Kidney (tissue), 22 donors: ENCODE data around the gene GLUD1. TPM values are rescaled to one million over a fixed set of nuclear protein-coding genes. Genes with fewer than 3 reads are reported as not detected.
"Not testable (repeated sequence)": the region's sequence is repeated elsewhere in the genome, so short reads cannot be mapped to it uniquely, and the experiment has no call there.

Experiments used
- DNase-seq, 5 donors: peaks; one replicate each; pipeline ENCODE4 v3.0.0-alpha.2; 2013 to 2020
- FAIRE-seq: peaks from 2 replicates; lab custom pipeline; 2012; peaks lifted over from hg19 to GRCh38; lab: Jason Lieb, UNC
- H3K27ac ChIP-seq, 2 donors: one replicate each; pipeline ENCODE4 v1.7.0; 2013; ENCODE audit warnings: low read depth in 2 of 2, low read length in 2 of 2, inconsistent platforms in 1 of 2
- H3K27me3 ChIP-seq: one replicate; pipeline ENCODE4 v1.7.1; 2013; ENCODE audit warnings: low read length, inconsistent platforms; ENCODE audit not compliant: control insufficient read depth, insufficient read depth
- H3K36me3 ChIP-seq, 3 donors: one replicate each; pipeline versions ENCODE4 v1.7.0 to v1.7.1; 2013; ENCODE audit warnings: low read length in 3 of 3, control low read depth in 1 of 3, inconsistent platforms in 1 of 3; ENCODE audit not compliant: insufficient read depth in 3 of 3, control insufficient read depth in 2 of 3
- H3K4me1 ChIP-seq, 3 donors: one replicate each; pipeline versions ENCODE4 v1.7.0 to v1.7.1; 2013; ENCODE audit warnings: low read length in 3 of 3, inconsistent platforms in 1 of 3, low read depth in 1 of 3; ENCODE audit not compliant: control insufficient read depth in 2 of 3, insufficient read depth in 2 of 3
- H3K4me3 ChIP-seq, 3 donors: one replicate each; pipeline versions ENCODE4 v1.7.0 to v1.8.1; 2013; ENCODE audit warnings: low read length in 3 of 3, control low read depth in 1 of 3, inconsistent platforms in 1 of 3
- H3K9ac ChIP-seq, 3 donors: one replicate each; pipeline versions ENCODE4 v1.7.0 to v1.7.1; 2013; ENCODE audit warnings: low read length in 3 of 3, control low read depth in 1 of 3, inconsistent platforms in 1 of 3
- H3K9me3 ChIP-seq, 3 donors: one replicate each; pipeline versions ENCODE4 v1.7.0 to v1.7.1; 2013; ENCODE audit warnings: low read length in 3 of 3, control low read depth in 1 of 3, inconsistent platforms in 1 of 3; ENCODE audit not compliant: control insufficient read depth in 2 of 3, insufficient read depth in 1 of 3
- intact Hi-C: fragments of 100-400 bp; cut with DNase I; formaldehyde crosslinking; loops from one replicate; pipeline ENCODE4 v1.11.1; 2022
- long read RNA-seq, 10 donors: library from polyadenylated mRNA in 1 of 10; unstranded in 1 of 10; transcript quantifications; one replicate each; pipeline ENCODE4 v2.0.0 and lab custom pipeline, GENCODE V29; 2021 to 2026
- polyA plus RNA-seq: library from polyadenylated mRNA; stranded (reverse); fragments of 350-450 nt; fragmentation: Illumina TruSeq; extraction: RNeasy Lipid Tissue Mini Kit (QIAGEN cat#74804); gene quantifications from one replicate; pipeline ENCODE4 v1.2.3, GENCODE V29; 2014; ENCODE audit warnings: low read depth, low replicate concordance; ENCODE audit not compliant: insufficient read depth
- total RNA-seq: library from RNA; stranded (reverse); fragmentation: NEBNext Ultra II Directional; extraction: Animal tissue kit (Norgen Biotek cat#: 25700); gene quantifications from one replicate; pipeline ENCODE4 v1.2.1, GENCODE V29; 2021
- TF ChIP-seq, protein P1 (sequence below): IDR thresholded peaks from 3 replicates; pipeline ENCODE4 v1.5.1; 2012; ENCODE audit warnings: mild to moderate bottlenecking, moderate library complexity, borderline replicate concordance; ENCODE audit not compliant: insufficient read depth; ENCODE audit errors: extremely low read depth
- donor health status: control.
- donor health status: control.
- donor health status: control.
- donor health status: control.
- donor health status: control.
- donor health status: DM: yes; HTN: yes; CAD: no.
- donor health status: Normal renal cell carcinoma (clear cell type).

Gene GLUD1
- total RNA-seq (162 TPM), polyA plus RNA-seq (346 TPM)
- long read RNA-seq, donor 1, transcript GLUD1-201 (13 exons, 3,039 nt), result major isoform, 24 of 37 reads
- long read RNA-seq, donor 1, partial matches to known transcripts, result 13 of 37 reads
- long read RNA-seq, donor 1, other reads (novel, unspliced or antisense), result 0 of 37 reads
- long read RNA-seq, donor 2, transcript GLUD1-201 (13 exons, 3,039 nt), result major isoform, 28 of 56 reads
- long read RNA-seq, donor 2, partial matches to known transcripts, result 28 of 56 reads
- long read RNA-seq, donor 2, other reads (novel, unspliced or antisense), result 0 of 56 reads
- long read RNA-seq, donor 3, transcript GLUD1-201 (13 exons, 3,039 nt), result major isoform, 24 of 48 reads
- long read RNA-seq, donor 3, partial matches to known transcripts, result 24 of 48 reads
- long read RNA-seq, donor 3, other reads (novel, unspliced or antisense), result 0 of 48 reads
- long read RNA-seq, donor 4, transcript GLUD1-201 (13 exons, 3,039 nt), result major isoform, 27 of 65 reads
- long read RNA-seq, donor 4, partial matches to known transcripts, result 38 of 65 reads
- long read RNA-seq, donor 4, other reads (novel, unspliced or antisense), result 0 of 65 reads
- long read RNA-seq, donor 5, partial matches to known transcripts, result 0 of 1 reads
- long read RNA-seq, donor 5, other reads (novel, unspliced or antisense), result 0 of 1 reads
- long read RNA-seq, donor 6, transcript GLUD1-201 (13 exons, 3,039 nt), result major isoform, 10 of 27 reads
- long read RNA-seq, donor 6, partial matches to known transcripts, result 16 of 27 reads
- long read RNA-seq, donor 6, other reads (novel, unspliced or antisense), result 0 of 27 reads
- long read RNA-seq, donor 7, transcript GLUD1-201 (13 exons, 3,039 nt), result major isoform, 184 of 210 reads
- long read RNA-seq, donor 7, partial matches to known transcripts, result 13 of 210 reads
- long read RNA-seq, donor 7, other reads (novel, unspliced or antisense), result 13 of 210 reads
- long read RNA-seq, donor 8, transcript GLUD1-201 (13 exons, 3,039 nt), result major isoform, 16 of 88 reads
- long read RNA-seq, donor 8, partial matches to known transcripts, result 72 of 88 reads
- long read RNA-seq, donor 8, other reads (novel, unspliced or antisense), result 0 of 88 reads
- long read RNA-seq, donor 9, transcript GLUD1-201 (13 exons, 3,039 nt), result major isoform, 11 of 26 reads
- long read RNA-seq, donor 9, partial matches to known transcripts, result 14 of 26 reads
- long read RNA-seq, donor 9, other reads (novel, unspliced or antisense), result 0 of 26 reads
- long read RNA-seq, donor 10, transcript GLUD1-201 (13 exons, 3,039 nt), result major isoform, 16 of 48 reads
- long read RNA-seq, donor 10, partial matches to known transcripts, result 32 of 48 reads
- long read RNA-seq, donor 10, other reads (novel, unspliced or antisense), result 0 of 48 reads

DNA sequence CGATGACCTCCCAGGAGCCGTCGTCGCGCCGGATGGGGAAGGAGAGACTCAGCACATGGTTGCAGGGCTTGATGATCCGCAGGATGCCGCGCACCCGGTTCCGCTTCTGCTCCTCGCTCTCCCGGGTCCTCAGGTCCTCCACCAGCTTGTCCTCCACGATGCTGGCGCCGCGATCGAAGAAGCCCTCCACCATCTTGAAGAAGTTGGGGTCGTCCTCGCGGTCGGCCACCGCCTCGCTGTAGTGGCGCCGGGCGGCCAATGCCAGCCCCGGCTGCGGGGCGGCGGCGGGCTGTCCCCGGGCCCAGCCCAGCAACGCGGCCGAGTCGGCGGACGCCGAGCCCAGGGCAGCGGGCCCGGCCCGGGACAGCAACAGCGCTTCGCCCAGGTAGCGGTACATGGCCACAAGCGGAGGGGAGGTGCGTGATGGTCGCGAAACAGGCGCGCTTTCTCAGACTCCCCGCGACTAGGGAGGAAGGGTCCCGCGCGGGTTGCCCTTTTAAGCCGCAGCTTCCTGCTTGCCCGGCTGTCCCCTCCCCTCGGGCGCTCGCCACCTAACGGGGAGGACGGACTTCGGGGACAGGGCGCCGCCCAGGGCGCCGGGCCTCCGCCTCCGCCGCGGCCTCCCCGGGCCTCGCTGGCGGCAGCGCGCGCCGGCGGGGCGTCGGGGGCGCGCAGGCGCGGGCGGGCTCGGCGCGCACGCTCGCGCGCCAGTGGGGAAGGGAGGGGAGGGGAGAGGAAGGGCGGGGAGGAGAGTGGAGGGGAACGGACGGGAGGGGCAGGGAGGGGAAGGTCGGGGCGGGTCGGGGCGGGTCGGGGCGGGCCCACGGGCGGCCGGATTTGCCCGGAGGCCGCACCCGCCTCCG, at the start of gene GLUD1, which contains the start of gene SHLD2:
Gene GLUD1 (minus strand): TSS at position 471 of the 863 bp plus-strand sequence. CDS start 74 bp downstream, at position 397.
Gene SHLD2 (plus strand): TSS at position 834 of the 863 bp plus-strand sequence. CDS start 56,149 bp downstream, outside the sequence.
- peak within 1 kb of the TSS; percentile 68 to 91 (median 85) for H3K9ac ChIP-seq
- FAIRE-seq (no peak), DNase-seq (peak; percentile 91 to 98 (median 94))
- TF ChIP-seq, protein P1, sequence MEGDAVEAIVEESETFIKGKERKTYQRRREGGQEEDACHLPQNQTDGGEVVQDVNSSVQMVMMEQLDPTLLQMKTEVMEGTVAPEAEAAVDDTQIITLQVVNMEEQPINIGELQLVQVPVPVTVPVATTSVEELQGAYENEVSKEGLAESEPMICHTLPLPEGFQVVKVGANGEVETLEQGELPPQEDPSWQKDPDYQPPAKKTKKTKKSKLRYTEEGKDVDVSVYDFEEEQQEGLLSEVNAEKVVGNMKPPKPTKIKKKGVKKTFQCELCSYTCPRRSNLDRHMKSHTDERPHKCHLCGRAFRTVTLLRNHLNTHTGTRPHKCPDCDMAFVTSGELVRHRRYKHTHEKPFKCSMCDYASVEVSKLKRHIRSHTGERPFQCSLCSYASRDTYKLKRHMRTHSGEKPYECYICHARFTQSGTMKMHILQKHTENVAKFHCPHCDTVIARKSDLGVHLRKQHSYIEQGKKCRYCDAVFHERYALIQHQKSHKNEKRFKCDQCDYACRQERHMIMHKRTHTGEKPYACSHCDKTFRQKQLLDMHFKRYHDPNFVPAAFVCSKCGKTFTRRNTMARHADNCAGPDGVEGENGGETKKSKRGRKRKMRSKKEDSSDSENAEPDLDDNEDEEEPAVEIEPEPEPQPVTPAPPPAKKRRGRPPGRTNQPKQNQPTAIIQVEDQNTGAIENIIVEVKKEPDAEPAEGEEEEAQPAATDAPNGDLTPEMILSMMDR, result no peak
- H3K36me3 ChIP-seq, result no peaks in the 10 kb centered on the region
- peak within 1 kb of the TSS; percentile 92 to 94 for H3K27ac ChIP-seq
- H3K9me3 ChIP-seq, result no peaks in the 10 kb centered on the region
- H3K4me1 ChIP-seq, result peaks cover 4 to 15% (median 7%) of the 10 kb centered on the region in 3 donors
- intact Hi-C loops, result no loop called here
- H3K4me3 ChIP-seq, result peak within 1 kb of the TSS; percentile 79 to 95 (median 88)
- no peaks in the 10 kb centered on the region for H3K27me3 ChIP-seq

DNA sequence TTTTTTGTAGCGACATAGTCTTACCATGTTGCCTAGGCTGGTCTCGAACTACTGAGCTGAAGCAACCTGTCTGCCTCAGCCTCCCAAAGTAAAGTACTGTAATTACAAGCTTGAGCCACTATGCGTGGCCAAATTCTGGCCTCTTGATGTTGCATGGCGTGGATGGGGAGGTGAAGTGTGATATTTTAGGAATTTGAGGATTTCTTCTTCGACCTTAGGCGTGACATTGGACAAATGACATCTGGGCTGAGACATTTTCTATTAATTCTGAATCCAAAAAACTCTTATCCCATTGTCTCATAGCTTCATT, 48.4 kb upstream of the GLUD1 start:
- H3K9me3 ChIP-seq, H3K9ac ChIP-seq, H3K4me3 ChIP-seq, H3K36me3 ChIP-seq, H3K27ac ChIP-seq, FAIRE-seq, DNase-seq, H3K4me1 ChIP-seq, H3K27me3 ChIP-seq, intact Hi-C loops: not testable (repeated sequence)

DNA sequence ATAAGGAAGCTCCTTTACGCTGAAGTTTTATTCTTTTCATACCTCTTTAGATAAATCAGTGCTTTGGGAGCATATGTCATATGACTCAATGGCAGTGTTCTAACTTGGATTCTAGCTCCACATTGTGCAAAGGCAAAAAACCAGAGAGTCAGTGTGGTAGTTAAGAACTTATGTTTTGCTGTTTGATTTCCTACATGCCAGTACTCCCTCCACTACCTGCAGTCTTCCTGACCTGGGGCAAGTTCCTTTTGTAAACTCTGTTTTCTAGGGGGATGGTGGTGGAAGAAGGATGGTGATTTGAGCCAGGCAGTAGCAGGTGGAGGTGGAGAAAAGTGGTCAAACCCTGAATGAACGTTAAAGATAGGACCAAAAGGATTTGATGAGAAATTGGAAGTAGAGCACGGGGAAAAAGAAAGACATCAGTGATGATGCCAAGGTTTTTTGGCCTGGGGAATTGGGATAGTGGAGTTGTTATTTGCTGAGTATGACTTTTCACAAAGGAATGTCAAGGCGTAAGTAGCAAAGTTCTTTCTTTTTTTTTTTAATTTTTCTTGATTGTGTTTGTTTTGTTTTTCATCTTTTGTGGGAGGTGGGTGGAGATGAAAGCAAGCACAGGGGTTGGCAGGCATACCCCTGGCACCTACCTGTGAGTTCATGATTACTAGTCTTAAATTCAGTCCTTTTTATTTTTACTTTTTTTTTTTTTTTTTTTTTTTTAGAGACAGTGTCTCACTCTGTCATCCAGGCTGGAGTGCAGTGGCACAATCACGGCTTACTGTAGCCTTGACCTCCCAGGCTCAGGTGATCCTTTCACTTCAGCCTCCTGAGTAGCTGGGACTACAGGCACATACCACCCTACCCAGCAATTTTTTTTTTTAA, 47.8 kb upstream of the GLUD1 start:
- H3K27me3 ChIP-seq, FAIRE-seq, H3K9me3 ChIP-seq, H3K27ac ChIP-seq, H3K36me3 ChIP-seq, intact Hi-C loops, DNase-seq, H3K4me3 ChIP-seq, H3K4me1 ChIP-seq, H3K9ac ChIP-seq: not testable (repeated sequence)

DNA sequence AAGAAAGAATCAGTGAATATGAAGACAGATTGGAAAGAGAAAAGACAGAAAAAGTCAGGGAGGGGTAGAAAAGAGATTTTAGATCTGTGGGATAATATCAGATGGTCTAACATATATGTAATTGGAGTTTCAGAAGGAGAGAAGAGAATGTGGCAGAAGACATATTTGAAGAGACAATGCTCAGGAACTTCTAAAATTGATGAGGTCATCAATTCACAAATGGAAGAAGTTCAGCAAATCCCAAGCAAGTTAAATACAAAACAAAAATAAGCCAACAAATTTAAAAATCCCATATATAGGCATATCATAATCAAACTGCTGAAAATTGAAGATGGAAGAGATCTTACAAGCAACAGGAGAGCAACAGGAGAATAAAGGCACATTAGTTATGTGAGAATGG, 42.8 kb upstream of the GLUD1 start:
- DNase-seq, H3K9ac ChIP-seq, H3K27ac ChIP-seq, H3K4me3 ChIP-seq, H3K9me3 ChIP-seq, intact Hi-C loops, H3K27me3 ChIP-seq, H3K36me3 ChIP-seq, FAIRE-seq, H3K4me1 ChIP-seq: not testable (repeated sequence)

DNA sequence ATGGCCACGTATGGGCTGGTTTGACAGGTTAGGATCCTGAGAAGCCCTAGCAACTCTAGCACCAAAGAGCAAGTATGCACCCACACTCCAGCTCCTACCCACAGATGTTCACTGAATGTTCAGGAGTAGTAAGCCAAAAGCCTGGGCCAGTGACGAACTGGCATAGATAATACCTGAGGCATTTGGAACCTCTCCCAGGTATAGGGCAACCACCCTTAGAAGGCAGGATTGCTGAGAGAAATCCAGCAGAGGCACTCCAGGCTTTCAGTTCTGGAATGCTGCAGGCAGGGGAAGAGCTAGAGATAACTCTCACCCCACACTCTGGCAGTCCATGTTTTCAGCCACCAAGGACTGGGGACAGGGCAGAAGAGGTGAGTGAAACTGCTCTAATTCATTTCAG, 39.8 kb upstream of the GLUD1 start:
- H3K4me3 ChIP-seq, FAIRE-seq, H3K9me3 ChIP-seq, H3K9ac ChIP-seq, H3K27me3 ChIP-seq, intact Hi-C loops, H3K36me3 ChIP-seq, H3K27ac ChIP-seq, H3K4me1 ChIP-seq, DNase-seq: not testable (repeated sequence)

DNA sequence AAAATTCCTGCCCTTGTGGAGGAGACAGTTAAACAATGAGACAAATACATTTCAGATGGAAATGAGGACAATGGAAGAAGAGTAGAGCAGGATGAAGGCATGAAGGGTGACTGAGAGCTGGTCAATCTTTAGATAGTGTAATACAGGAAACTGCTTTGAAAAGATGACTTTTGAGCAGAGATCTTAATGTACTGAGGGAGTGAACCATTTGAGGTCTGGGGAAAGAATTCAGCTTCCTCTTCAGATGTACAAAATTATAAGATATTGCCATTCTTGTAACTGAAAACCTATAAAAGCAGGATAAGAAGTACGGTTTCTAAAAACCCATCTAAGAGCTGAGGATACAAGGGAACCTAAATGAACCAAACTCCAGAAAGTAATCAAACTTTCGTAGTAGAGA, 39.3 kb upstream of the GLUD1 start:
- FAIRE-seq, intact Hi-C loops: not testable (repeated sequence)

More for the DNA sequence above, 39.3 kb upstream of the GLUD1 start:
- H3K27ac ChIP-seq, H3K4me3 ChIP-seq, H3K36me3 ChIP-seq, H3K4me1 ChIP-seq, H3K9me3 ChIP-seq, H3K27me3 ChIP-seq, DNase-seq, H3K9ac ChIP-seq: not testable (repeated sequence)
